Measurements from ENCODE around the gene SLCO2B1. TPM values are rescaled to one million over a fixed set of nuclear protein-coding genes. Genes with fewer than 3 reads are reported as not detected.
A peak's percentile ranks its signal among the peaks of the same experiment; 100 is the strongest.

The SLCO2B1 gene
- total and polyA plus RNA-seq, 12 donors = 5.8 to 234 (median 122) TPM

- intact Hi-C loops (cut with DNase I) = no loop called here
- no peaks in the 10 kb centered on the region for H3K27me3 ChIP-seq
- TF ChIP-seq CTCF (IDR thresholded peaks at IDR 0.05) = no peak
- TF ChIP-seq POLR2A (IDR thresholded peaks at IDR 0.05) = no peak
- peak overlapping the region in 2 of 4 donors; percentile 9 to 49 for H3K4me3 ChIP-seq
- peaks cover 0 to 23% of the 10 kb centered on the region in 2 donors for H3K4me1 ChIP-seq (replicated peaks in 1 of 2)
- H3K36me3 ChIP-seq (replicated peaks in 1 of 2) = no peaks in the 10 kb centered on the region
- H3K27ac ChIP-seq = peak overlapping the region in 3 of 5 donors; percentile 37 to 81 (median 64)
- no peaks in the 10 kb centered on the region for H3K9me3 ChIP-seq (replicated peaks in 1 of 3)
- whole genome bisulfite sequencing, 4 donors = 52 to 58% (median 55%) methylated on average over 13 of the region's 13 CpGs
- DNase-seq = no peak
Observed at GRCh38 chr11:75151346-75152047, 590 bp downstream of the SLCO2B1 start.

GRCh38 chr11:75152090-75152489 lies 1.2 kb downstream of the SLCO2B1 start:
- H3K27ac ChIP-seq = peak overlapping the region in 3 of 5 donors; percentile 26 to 81 (median 64)
- no peaks in the 10 kb centered on the region for H3K36me3 ChIP-seq (replicated peaks in 1 of 2)
- 67 to 71% (median 70%) methylated on average over 3 to 6 of the region's 6 CpGs for WGBS, 4 donors

GRCh38 chr11:75152651-75153427 lies 1.9 kb downstream of the SLCO2B1 start:
- peak overlapping the region in 2 of 4 donors; percentile 8 to 49 for H3K4me3 ChIP-seq
- peak overlapping the region in 2 of 5 donors; percentile 64 to 81 for H3K27ac ChIP-seq
- 50 to 78% (median 61%) methylated on average over 4 to 5 of the region's 5 CpGs for WGBS, 4 donors
- no peaks in the 10 kb centered on the region for H3K36me3 ChIP-seq (replicated peaks in 1 of 2)
- TF ChIP-seq CTCF (IDR thresholded peaks at IDR 0.05) (no peak), POLR2A (IDR thresholded peaks at IDR 0.05) (no peak)
- intact Hi-C loops (cut with DNase I) = no loop called here
- no peak for DNase-seq
- peaks cover 0 to 11% of the 10 kb centered on the region in 2 donors for H3K4me1 ChIP-seq (replicated peaks in 1 of 2)
- no peaks in the 10 kb centered on the region for H3K27me3 ChIP-seq
- H3K9me3 ChIP-seq (replicated peaks in 1 of 3) = no peaks in the 10 kb centered on the region

More at GRCh38 chr11:75152090-75152489, 1.2 kb downstream of the SLCO2B1 start:
- intact Hi-C loops (cut with DNase I) = no loop called here
- Histone ChIP-seq H3K4me3 (peak overlapping the region in 2 of 4 donors; percentile 9 to 49), H3K27me3 (no peaks in the 10 kb centered on the region), H3K9me3 (replicated peaks in 1 of 3) (no peaks in the 10 kb centered on the region), H3K4me1 (replicated peaks in 1 of 2) (peaks cover 0 to 18% of the 10 kb centered on the region in 2 donors)
- TF ChIP-seq POLR2A (IDR thresholded peaks at IDR 0.05) (no peak), CTCF (IDR thresholded peaks at IDR 0.05) (no peak)
- DNase-seq = no peak
